COLO668 (cell line): ENCODE results near the gene CCT8L2.
"Not testable (repeated sequence)": the region's sequence is repeated elsewhere in the genome, so short reads cannot be mapped to it uniquely, and the experiment has no call there.

Experiments
- DNase-seq: peaks from one replicate; lab custom pipeline; 2025; ENCODE audit not compliant: unreplicated experiment; lab: John Stamatoyannopoulos, UW

The CCT8L2 gene

GRCh38 chr22:16592710-16593109 lies at the start of gene CCT8L2:
CCT8L2 (minus strand) TSS chr22:16592810; CDS start chr22:16592550, 260 bp downstream.
- not testable (repeated sequence) for DNase-seq

- DNase-seq: not testable (repeated sequence)
Observed at GRCh38 chr22:16635442-16635841, 42.8 kb upstream of the CCT8L2 start.

- DNase-seq: not testable (repeated sequence)
Observed at GRCh38 chr22:16634092-16634491, 41.5 kb upstream of the CCT8L2 start.

GRCh38 chr22:16628476-16628875 lies 35.9 kb upstream of the CCT8L2 start:
- DNase-seq: not testable (repeated sequence)

- not testable (repeated sequence) for DNase-seq
Observed at GRCh38 chr22:16625018-16625417, 32.4 kb upstream of the CCT8L2 start.

GRCh38 chr22:16623595-16623994 lies 31.0 kb upstream of the CCT8L2 start:
- DNase-seq: not testable (repeated sequence)

- DNase-seq: not testable (repeated sequence)
Observed at GRCh38 chr22:16617516-16617915, 24.9 kb upstream of the CCT8L2 start.

- DNase-seq: not testable (repeated sequence)
Observed at GRCh38 chr22:16616390-16616938, 23.9 kb upstream of the CCT8L2 start.

GRCh38 chr22:16615606-16616245 lies 23.1 kb upstream of the CCT8L2 start:
- DNase-seq: not testable (repeated sequence)

- no peak for DNase-seq
Observed at GRCh38 chr22:16609548-16610261, 17.1 kb upstream of the CCT8L2 start.

GRCh38 chr22:16608931-16609330 lies 16.3 kb upstream of the CCT8L2 start:
- no peak for DNase-seq

GRCh38 chr22:16604257-16604998 lies 11.8 kb upstream of the CCT8L2 start:
- DNase-seq: not testable (repeated sequence)

- DNase-seq: not testable (repeated sequence)
Observed at GRCh38 chr22:16603770-16604242, 11.2 kb upstream of the CCT8L2 start.

- DNase-seq: no peak
Observed at GRCh38 chr22:16603448-16603768, 10.8 kb upstream of the CCT8L2 start.

GRCh38 chr22:16602728-16603447 lies 10.3 kb upstream of the CCT8L2 start:
- DNase-seq: not testable (repeated sequence)

GRCh38 chr22:16602224-16602727 lies 9.7 kb upstream of the CCT8L2 start:
- not testable (repeated sequence) for DNase-seq

- DNase-seq: no peak
Observed at GRCh38 chr22:16601437-16602223, 9.0 kb upstream of the CCT8L2 start.

- not testable (repeated sequence) for DNase-seq
Observed at GRCh38 chr22:16600644-16601436, 8.2 kb upstream of the CCT8L2 start.

- not testable (repeated sequence) for DNase-seq
Observed at GRCh38 chr22:16599648-16600047, 7.0 kb upstream of the CCT8L2 start.
